Measurements from ENCODE around the gene FBN3.

The FBN3 gene

DNA sequence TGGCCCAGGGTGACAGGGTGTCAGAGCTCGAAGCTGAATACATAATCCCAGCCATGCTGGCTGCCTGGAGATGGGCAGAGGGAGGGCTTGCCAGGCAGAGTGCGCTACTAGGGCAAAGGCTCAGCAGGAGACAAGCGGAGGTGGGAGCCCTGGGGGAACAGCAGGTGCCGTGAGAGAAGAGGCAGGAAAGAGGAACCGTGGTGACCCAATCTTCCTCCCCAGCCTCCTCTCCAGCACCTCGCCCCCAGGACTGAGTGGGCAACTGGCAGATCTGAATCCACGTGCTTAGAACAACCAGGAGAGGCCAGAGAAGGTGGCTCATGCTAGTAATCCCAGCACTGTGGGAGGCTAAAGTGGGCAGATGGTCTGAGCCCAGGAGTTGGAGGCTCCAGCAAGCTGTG lies 107.9 kb downstream of the FBN3 start:
- Histone ChIP-seq H3K27ac (ENCODE audit: low read depth, low read length) (no peak overlapping the region), H2BK120ac (ENCODE audit: low read depth, low read length) (no peak overlapping the region), H3K18ac (ENCODE audit: low read length) (no peak overlapping the region), H3K56ac (ENCODE audit: low read length) (no peak overlapping the region), H4K8ac (ENCODE audit: low read depth, low read length) (no peak overlapping the region), H2BK5ac (ENCODE audit: low read length) (no peak overlapping the region), H3K79me2 (ENCODE audit: control insufficient read depth, insufficient read depth, low read length) (no peaks in the 10 kb centered on the region), H3K4me1 (ENCODE audit: control insufficient read depth, low read depth, low read length) (no peaks in the 10 kb centered on the region), H3K4me3 (ENCODE audit: low read length) (no peak overlapping the region), H3K23ac (ENCODE audit: low read length) (no peak overlapping the region), H2AK5ac (ENCODE audit: low read length) (no peak overlapping the region), H2BK15ac (replicated peaks; ENCODE audit: low read depth) (no peak overlapping the region), H3K9ac (ENCODE audit: low read length) (no peak overlapping the region), H4K5ac (ENCODE audit: low read length) (no peak overlapping the region), H3K27me3 (ENCODE audit: insufficient read depth, low read length, poor library complexity) (no peaks in the 10 kb centered on the region), H3K4ac (ENCODE audit: low read depth, low read length) (no peak overlapping the region), H3K36me3 (ENCODE audit: control insufficient read depth, insufficient read depth, low read length) (no peaks in the 10 kb centered on the region), H3K4me2 (ENCODE audit: low read length) (no peak overlapping the region), H3K79me1 (ENCODE audit: low read length) (no peaks in the 10 kb centered on the region)
- no CpG with 5 or more reads among the region's 7 CpGs for WGBS (ENCODE audit: extremely low coverage, insufficient coverage, low lambda C conversion rate)
- DNase-seq: no peak

DNA sequence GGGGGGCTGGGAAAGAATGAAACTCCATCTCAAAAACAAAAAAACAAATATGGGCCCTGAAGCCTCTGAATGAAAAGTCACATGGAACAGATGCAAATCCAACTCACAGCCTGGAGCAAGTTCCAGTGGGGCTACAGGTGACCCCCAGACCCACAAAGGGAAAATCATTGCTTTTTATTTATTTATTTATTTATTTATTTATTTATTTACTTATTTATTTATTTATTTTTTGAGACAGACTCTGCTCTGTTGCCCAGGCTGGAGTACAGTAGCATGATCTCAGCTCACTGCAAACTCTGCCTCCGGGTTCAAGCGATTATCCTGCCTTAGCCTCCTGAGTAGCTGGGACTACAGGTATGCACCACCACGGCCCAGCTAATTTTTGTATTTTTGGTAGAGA lies 110.2 kb downstream of the FBN3 start:
- Histone ChIP-seq H3K9ac (ENCODE audit: low read length) (no peak overlapping the region), H3K4ac (ENCODE audit: low read depth, low read length) (no peak overlapping the region), H4K5ac (ENCODE audit: low read length) (no peak overlapping the region), H3K27me3 (ENCODE audit: insufficient read depth, low read length, poor library complexity) (no peaks in the 10 kb centered on the region), H3K27ac (ENCODE audit: low read depth, low read length) (no peak overlapping the region), H4K8ac (ENCODE audit: low read depth, low read length) (no peak overlapping the region), H3K18ac (ENCODE audit: low read length) (no peak overlapping the region), H3K4me3 (ENCODE audit: low read length) (no peak overlapping the region), H3K4me1 (ENCODE audit: control insufficient read depth, low read depth, low read length) (no peaks in the 10 kb centered on the region), H3K4me2 (ENCODE audit: low read length) (no peak overlapping the region), H3K56ac (ENCODE audit: low read length) (no peak overlapping the region), H2BK5ac (ENCODE audit: low read length) (no peak overlapping the region), H3K23ac (ENCODE audit: low read length) (no peak overlapping the region), H2AK5ac (ENCODE audit: low read length) (no peak overlapping the region), H3K79me1 (ENCODE audit: low read length) (no peaks in the 10 kb centered on the region), H3K36me3 (ENCODE audit: control insufficient read depth, insufficient read depth, low read length) (no peaks in the 10 kb centered on the region), H2BK120ac (ENCODE audit: low read depth, low read length) (no peak overlapping the region), H2BK15ac (replicated peaks; ENCODE audit: low read depth) (no peak overlapping the region), H3K79me2 (ENCODE audit: control insufficient read depth, insufficient read depth, low read length) (no peaks in the 10 kb centered on the region)
- WGBS (ENCODE audit: extremely low coverage, insufficient coverage, low lambda C conversion rate): no CpG with 5 or more reads among the region's 3 CpGs
- DNase-seq: no peak

DNA sequence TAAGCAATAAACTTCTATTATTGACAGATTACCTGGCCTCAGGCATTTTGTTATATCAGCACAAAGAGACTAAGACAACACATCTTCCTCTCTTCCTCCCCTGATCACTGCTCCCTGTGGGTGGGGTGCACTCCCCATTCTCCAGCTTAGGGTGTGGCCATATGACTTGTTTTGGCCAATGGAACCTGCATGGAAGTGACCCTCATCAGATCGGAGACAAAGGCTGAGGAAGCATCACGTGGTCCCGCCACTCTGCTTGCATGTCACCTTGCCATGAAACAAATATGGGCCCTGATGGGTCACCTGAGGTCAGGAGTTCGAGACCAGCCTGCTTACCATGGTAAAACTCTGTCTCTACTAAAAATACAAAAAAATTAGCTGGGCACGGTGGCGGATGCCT lies 110.6 kb downstream of the FBN3 start:
- Histone ChIP-seq H3K4me1 (ENCODE audit: control insufficient read depth, low read depth, low read length) (no peaks in the 10 kb centered on the region), H3K4me3 (ENCODE audit: low read length) (no peak overlapping the region), H3K27me3 (ENCODE audit: insufficient read depth, low read length, poor library complexity) (no peaks in the 10 kb centered on the region), H2BK15ac (replicated peaks; ENCODE audit: low read depth) (no peak overlapping the region), H3K27ac (ENCODE audit: low read depth, low read length) (no peak overlapping the region), H3K36me3 (ENCODE audit: control insufficient read depth, insufficient read depth, low read length) (no peaks in the 10 kb centered on the region), H4K8ac (ENCODE audit: low read depth, low read length) (no peak overlapping the region), H2BK120ac (ENCODE audit: low read depth, low read length) (no peak overlapping the region), H4K5ac (ENCODE audit: low read length) (no peak overlapping the region), H3K18ac (ENCODE audit: low read length) (no peak overlapping the region), H2AK5ac (ENCODE audit: low read length) (no peak overlapping the region), H3K9ac (ENCODE audit: low read length) (no peak overlapping the region), H3K4ac (ENCODE audit: low read depth, low read length) (no peak overlapping the region), H2BK5ac (ENCODE audit: low read length) (no peak overlapping the region), H3K23ac (ENCODE audit: low read length) (no peak overlapping the region), H3K79me1 (ENCODE audit: low read length) (no peaks in the 10 kb centered on the region), H3K4me2 (ENCODE audit: low read length) (no peak overlapping the region), H3K79me2 (ENCODE audit: control insufficient read depth, insufficient read depth, low read length) (no peaks in the 10 kb centered on the region), H3K56ac (ENCODE audit: low read length) (no peak overlapping the region)
- DNase-seq: no peak
- no CpG with 5 or more reads among the region's 6 CpGs for WGBS (ENCODE audit: extremely low coverage, insufficient coverage, low lambda C conversion rate)

DNA sequence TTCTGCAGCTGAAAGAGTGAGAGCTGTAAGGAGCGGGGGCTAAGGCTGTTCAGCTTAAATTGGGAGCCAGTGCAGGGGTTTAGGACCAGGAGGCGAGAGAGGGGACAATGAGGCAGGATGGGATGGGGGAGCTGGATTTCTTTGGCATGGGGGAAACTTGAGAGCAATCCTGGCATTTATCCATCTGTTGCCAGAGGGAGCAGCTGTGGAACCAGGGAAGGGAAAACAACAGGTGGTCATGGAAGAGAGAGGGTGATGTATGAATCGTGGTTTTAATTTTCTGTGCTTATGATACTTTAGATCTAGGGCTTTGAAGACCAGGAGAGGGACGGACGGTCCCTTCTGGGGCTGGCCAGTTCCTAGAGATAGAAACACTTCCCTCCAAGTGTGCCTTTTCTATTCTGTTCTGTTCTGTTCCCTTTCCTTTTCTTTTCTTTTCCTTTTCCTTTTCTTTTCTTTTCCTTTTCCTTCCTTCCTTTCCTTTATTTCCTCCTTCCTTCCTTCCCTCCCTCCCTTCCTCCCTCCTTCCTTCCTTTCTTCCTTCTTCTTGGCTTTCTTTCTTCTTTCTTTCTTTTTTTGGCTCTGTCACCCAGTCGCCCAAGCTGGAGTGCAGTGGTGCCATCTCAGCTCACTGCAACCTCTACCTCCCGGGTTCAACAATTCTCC lies 112.8 kb downstream of the FBN3 start:
- H2BK15ac ChIP-seq (replicated peaks; ENCODE audit: low read depth): no peak overlapping the region
- no peak for DNase-seq
- no peak overlapping the region for H3K18ac ChIP-seq (ENCODE audit: low read length)

DNA sequence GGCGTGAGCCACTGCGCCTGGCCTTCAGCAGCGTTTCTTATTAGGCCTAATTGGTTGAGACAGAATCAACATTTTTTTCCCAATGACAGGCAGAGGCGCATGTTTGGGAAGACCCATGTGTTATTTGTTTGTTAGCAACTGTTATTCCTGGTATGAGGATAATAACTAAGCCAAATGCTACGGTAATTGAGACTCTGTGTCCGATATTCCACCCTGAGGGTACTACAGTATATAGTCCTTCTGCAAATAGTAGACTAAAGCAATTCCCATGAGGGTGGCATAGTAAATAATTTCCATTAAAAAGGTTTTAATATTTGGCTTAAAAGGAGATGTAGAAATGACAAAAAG lies 115.2 kb downstream of the FBN3 start:
- no peaks in the 10 kb centered on the region for H3K27me3 ChIP-seq (ENCODE audit: insufficient read depth, low read length, poor library complexity)
- H3K56ac ChIP-seq (ENCODE audit: low read length): peak overlapping the region; percentile 42
- no peak overlapping the region for H3K9ac ChIP-seq (ENCODE audit: low read length)
- H4K8ac ChIP-seq (ENCODE audit: low read depth, low read length): no peak overlapping the region
- no peak overlapping the region for H3K4ac ChIP-seq (ENCODE audit: low read depth, low read length)
- no peaks in the 10 kb centered on the region for H3K79me1 ChIP-seq (ENCODE audit: low read length)
- no peak overlapping the region for H2BK120ac ChIP-seq (ENCODE audit: low read depth, low read length)
- no peak overlapping the region for H3K23ac ChIP-seq (ENCODE audit: low read length)
- no peak overlapping the region for H4K5ac ChIP-seq (ENCODE audit: low read length)
- WGBS (ENCODE audit: extremely low coverage, insufficient coverage, low lambda C conversion rate): no CpG with 5 or more reads among the region's 6 CpGs
- H3K27ac ChIP-seq (ENCODE audit: low read depth, low read length): no peak overlapping the region
- no peak overlapping the region for H2AK5ac ChIP-seq (ENCODE audit: low read length)
- no peak overlapping the region for H2BK15ac ChIP-seq (replicated peaks; ENCODE audit: low read depth)
- no peak overlapping the region for H3K18ac ChIP-seq (ENCODE audit: low read length)
- H3K4me1 ChIP-seq (ENCODE audit: control insufficient read depth, low read depth, low read length): no peaks in the 10 kb centered on the region
- H3K36me3 ChIP-seq (ENCODE audit: control insufficient read depth, insufficient read depth, low read length): no peaks in the 10 kb centered on the region
- no peak overlapping the region for H3K4me2 ChIP-seq (ENCODE audit: low read length)
- H2BK5ac ChIP-seq (ENCODE audit: low read length): no peak overlapping the region
- DNase-seq: no peak
- H3K79me2 ChIP-seq (ENCODE audit: control insufficient read depth, insufficient read depth, low read length): no peaks in the 10 kb centered on the region
- H3K4me3 ChIP-seq (ENCODE audit: low read length): no peak overlapping the region

More for the DNA sequence above, 112.8 kb downstream of the FBN3 start:
- Histone ChIP-seq H2BK120ac (ENCODE audit: low read depth, low read length) (no peak overlapping the region), H3K4me3 (ENCODE audit: low read length) (no peak overlapping the region), H2BK5ac (ENCODE audit: low read length) (no peak overlapping the region), H3K27ac (ENCODE audit: low read depth, low read length) (no peak overlapping the region), H3K79me2 (ENCODE audit: control insufficient read depth, insufficient read depth, low read length) (no peaks in the 10 kb centered on the region), H3K4me1 (ENCODE audit: control insufficient read depth, low read depth, low read length) (no peaks in the 10 kb centered on the region), H3K36me3 (ENCODE audit: control insufficient read depth, insufficient read depth, low read length) (no peaks in the 10 kb centered on the region), H3K4me2 (ENCODE audit: low read length) (no peak overlapping the region), H3K56ac (ENCODE audit: low read length) (no peak overlapping the region), H3K9ac (ENCODE audit: low read length) (no peak overlapping the region), H3K79me1 (ENCODE audit: low read length) (no peaks in the 10 kb centered on the region), H3K27me3 (ENCODE audit: insufficient read depth, low read length, poor library complexity) (no peaks in the 10 kb centered on the region), H4K8ac (ENCODE audit: low read depth, low read length) (no peak overlapping the region), H3K23ac (ENCODE audit: low read length) (no peak overlapping the region), H3K4ac (ENCODE audit: low read depth, low read length) (no peak overlapping the region), H2AK5ac (ENCODE audit: low read length) (no peak overlapping the region), H4K5ac (ENCODE audit: low read length) (no peak overlapping the region)
- no CpG with 5 or more reads among the region's 7 CpGs for WGBS (ENCODE audit: extremely low coverage, insufficient coverage, low lambda C conversion rate)

Measured in mesendoderm (in vitro differentiated cells).